GM08714 (cell line): ENCODE measurements around the gene PIP5K1A.

Experiments
- H3K4me3 ChIP-seq: fragments of 200-500 bp; sonication (Bioruptor generic); 2 replicates; pipeline ENCODE4 v1.5.1; 2014; ENCODE audit warnings: mild to moderate bottlenecking, low read length, inconsistent platforms
- ZNF274 ChIP-seq: IDR thresholded peaks from 2 replicates; pipeline ENCODE4 v1.6.1; 2012; ENCODE audit warnings: mild to moderate bottlenecking, low read depth, low read length

Gene PIP5K1A

GRCh38 chr1:151294742-151295462 lies 96.5 kb downstream of the PIP5K1A start:
- no peak for TF ChIP-seq ZNF274
- no peak overlapping the region for H3K4me3 ChIP-seq
